Retinal pigment epithelial cell (primary cell): ENCODE measurements around the gene KIF23.
"Not testable (repeated sequence)": the region's sequence is repeated elsewhere in the genome, so short reads cannot be mapped to it uniquely, and the experiment has no call there.

Experiments
- DNase-seq: peaks from one replicate; pipeline ENCODE4 v3.0.0-alpha.2; 2010; ENCODE audit warnings: low read depth
- H3K4me3 ChIP-seq: 2 replicates; pipeline ENCODE4 v1.5.1; 2011; ENCODE audit warnings: mild to moderate bottlenecking, low read length, control low read depth, moderate library complexity
- TF ChIP-seq, protein P1 (sequence below): conservative IDR thresholded peaks from 2 replicates; pipeline ENCODE4 v1.5.1; 2011; ENCODE audit warnings: low read depth, low read length, control low read depth, inconsistent platforms

KIF23 gene

DNA sequence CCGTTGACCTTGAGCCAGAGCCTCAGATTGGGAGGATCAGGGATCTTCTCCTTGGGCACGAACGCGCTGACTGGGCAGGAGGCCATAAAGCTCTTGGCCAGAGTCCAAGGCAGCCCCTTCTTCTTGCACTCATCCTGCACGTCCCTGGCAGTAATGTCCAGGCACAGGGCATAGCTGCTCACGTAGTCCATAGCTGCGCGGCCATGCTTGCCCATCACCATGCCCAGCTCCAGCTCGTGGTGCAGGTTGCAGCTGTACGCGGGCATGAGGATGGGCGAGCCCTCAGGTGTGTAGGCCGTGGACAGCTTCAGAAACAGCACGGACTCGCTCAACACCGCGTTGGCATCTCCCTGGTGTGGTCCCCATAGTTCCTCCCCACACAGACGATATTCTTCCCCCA is 20.5 kb downstream of the KIF23 start:
- TF ChIP-seq, protein P1, sequence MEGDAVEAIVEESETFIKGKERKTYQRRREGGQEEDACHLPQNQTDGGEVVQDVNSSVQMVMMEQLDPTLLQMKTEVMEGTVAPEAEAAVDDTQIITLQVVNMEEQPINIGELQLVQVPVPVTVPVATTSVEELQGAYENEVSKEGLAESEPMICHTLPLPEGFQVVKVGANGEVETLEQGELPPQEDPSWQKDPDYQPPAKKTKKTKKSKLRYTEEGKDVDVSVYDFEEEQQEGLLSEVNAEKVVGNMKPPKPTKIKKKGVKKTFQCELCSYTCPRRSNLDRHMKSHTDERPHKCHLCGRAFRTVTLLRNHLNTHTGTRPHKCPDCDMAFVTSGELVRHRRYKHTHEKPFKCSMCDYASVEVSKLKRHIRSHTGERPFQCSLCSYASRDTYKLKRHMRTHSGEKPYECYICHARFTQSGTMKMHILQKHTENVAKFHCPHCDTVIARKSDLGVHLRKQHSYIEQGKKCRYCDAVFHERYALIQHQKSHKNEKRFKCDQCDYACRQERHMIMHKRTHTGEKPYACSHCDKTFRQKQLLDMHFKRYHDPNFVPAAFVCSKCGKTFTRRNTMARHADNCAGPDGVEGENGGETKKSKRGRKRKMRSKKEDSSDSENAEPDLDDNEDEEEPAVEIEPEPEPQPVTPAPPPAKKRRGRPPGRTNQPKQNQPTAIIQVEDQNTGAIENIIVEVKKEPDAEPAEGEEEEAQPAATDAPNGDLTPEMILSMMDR, result no peak
- DNase-seq, result no peak
- H3K4me3 ChIP-seq, result no peak overlapping the region

DNA sequence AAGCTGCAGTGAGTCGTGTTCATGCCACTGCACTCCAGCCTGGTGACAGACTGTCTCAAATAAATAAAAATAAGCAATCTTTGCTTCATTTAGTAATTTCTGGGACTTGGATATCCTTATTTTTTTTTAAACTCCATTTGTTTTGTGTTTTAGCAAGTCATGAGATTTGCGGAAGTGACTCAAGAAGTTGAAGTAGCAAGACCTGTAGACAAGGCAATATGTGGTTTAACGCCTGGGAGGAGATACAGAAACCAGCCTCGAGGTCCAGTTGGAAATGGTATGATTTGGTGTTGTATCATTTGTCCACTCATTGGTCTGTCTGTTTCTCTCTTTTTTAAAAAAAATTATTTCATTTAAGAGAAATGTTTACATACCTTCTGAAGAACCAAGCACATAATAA is 21.8 kb downstream of the KIF23 start:
- TF ChIP-seq, protein P1, result no peak
- no peak overlapping the region for H3K4me3 ChIP-seq
- DNase-seq, result no peak

DNA sequence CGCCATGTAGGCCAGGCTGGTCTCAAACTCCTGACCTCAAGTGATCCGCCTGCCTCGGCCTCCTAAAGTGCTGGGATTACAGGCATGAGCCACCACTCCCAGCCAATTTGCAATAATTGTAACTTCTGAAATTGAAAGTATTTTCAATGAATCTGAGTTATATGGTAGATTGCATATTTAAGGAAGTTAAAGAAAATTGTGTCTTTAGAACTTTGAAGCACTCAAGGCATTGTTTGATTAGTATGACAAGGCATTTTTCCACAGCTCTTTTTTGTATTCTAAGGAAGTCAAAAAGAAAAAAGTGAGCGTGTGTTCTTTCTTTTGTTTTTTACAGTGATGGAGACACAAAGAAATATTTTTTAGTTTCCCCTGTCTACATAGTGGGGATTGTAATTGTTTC is 22.8 kb downstream of the KIF23 start:
- DNase-seq, result no peak
- H3K4me3 ChIP-seq, result no peak overlapping the region
- TF ChIP-seq, protein P1, result no peak

DNA sequence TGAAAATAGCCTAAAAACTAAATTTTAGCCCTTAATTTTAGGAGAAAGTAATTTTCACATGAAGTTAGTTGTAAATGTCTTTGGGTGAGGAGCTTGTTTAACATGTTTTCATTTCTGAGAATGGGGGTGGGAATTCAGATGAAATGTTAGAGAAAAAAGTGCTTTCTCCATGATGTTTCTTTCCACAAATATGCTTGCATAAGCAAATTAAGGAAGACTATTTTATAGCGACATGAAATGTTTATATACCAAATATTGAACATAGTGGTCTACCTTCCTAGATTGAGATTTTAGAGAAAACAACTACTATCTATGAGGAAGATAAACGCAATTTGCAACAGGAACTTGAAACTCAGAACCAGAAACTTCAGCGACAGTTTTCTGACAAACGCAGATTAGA is 25.5 kb downstream of the KIF23 start:
- TF ChIP-seq, protein P1, result no peak
- no peak overlapping the region for H3K4me3 ChIP-seq
- no peak for DNase-seq

DNA sequence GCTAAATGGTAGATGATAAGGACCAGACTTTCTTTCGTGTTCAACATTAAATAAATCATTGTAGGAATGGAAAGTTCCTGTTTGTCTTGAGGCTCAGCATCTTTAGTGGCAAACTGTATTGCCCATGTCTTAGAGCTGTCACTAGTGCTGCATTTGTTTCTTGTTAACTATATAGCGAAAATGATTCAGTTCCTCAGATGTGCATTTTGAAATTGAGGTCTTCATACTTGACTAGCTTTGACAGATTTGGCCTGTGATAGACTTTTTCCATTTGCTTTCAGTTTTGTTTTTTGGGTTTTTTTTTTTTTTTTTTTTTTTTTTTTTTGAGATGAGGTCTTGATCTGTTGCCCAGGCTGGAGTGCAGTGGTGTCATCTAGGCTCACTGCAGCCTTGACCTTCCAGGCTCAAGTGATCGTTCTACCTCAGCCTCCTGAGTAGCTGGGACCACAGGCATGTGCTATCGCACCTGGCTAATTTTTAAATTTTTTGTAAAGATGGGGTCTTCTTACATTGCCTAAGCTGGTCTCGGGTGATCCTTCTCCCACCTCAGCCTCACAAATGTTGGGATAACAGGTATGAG is 29.0 kb downstream of the KIF23 start:
- H3K4me3 ChIP-seq, result no peak overlapping the region
- DNase-seq, result no peak
- TF ChIP-seq, protein P1, result no peak

DNA sequence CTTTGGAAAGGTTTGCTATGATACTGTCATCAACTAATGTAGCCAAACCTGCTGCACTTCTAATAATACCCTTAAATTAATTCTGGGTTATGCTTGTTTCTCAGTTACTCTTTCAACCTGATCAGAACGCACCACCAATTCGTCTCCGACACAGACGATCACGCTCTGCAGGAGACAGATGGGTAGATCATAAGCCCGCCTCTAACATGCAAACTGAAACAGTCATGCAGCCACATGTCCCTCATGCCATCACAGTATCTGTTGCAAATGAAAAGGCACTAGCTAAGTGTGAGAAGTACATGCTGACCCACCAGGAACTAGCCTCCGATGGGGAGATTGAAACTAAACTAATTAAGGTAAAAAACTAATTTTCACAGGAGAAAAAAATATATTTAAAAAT is 30.5 kb downstream of the KIF23 start:
- TF ChIP-seq, protein P1, result no peak
- H3K4me3 ChIP-seq, result no peak overlapping the region
- DNase-seq, result no peak

DNA sequence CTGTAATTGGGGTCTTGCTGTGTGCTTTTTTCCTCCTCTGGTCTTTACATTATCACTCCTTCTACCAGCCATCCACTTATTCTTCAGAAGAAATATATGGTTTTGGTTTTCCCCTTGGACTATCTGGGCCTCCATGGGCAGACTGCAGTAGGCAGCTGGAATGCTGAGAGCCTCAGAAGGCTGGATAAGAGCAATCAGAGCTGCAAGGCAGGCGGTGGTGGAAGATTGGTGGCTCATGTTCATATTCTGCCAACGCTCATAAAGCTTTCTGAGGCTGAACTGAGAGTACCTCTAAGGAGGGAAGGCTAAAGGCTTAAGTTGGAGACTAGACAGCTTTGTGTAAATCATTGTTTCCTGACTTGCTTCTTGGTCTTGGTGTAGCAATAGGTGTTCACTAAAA is 32.8 kb downstream of the KIF23 start:
- DNase-seq, result no peak
- H3K4me3 ChIP-seq, result no peak overlapping the region
- TF ChIP-seq, protein P1, result no peak

DNA sequence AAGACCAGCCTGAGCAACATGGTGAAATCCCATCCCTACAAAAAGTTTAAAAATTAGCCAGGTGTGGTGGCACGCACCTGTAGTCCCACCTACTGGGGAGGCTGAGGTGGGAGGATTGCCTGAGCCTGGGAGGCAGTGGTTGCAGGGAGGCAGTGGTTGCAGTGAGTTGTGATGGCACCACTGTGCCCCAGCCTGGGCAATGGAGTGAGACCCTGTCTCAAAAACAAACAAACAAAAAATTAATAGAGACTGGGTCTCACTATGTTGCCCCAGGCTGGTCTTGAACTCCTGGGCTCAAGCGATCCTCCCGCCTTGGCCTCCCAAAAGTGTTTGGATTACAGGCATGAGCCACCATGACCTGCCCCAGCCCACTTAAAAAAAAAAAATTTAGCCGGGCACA is 36.1 kb downstream of the KIF23 start:
- DNase-seq, result not testable (repeated sequence)

More for the DNA sequence above, 36.1 kb downstream of the KIF23 start:
- not testable (repeated sequence) for H3K4me3 ChIP-seq
